ENCODE data around the gene FERMT2.

DNA sequence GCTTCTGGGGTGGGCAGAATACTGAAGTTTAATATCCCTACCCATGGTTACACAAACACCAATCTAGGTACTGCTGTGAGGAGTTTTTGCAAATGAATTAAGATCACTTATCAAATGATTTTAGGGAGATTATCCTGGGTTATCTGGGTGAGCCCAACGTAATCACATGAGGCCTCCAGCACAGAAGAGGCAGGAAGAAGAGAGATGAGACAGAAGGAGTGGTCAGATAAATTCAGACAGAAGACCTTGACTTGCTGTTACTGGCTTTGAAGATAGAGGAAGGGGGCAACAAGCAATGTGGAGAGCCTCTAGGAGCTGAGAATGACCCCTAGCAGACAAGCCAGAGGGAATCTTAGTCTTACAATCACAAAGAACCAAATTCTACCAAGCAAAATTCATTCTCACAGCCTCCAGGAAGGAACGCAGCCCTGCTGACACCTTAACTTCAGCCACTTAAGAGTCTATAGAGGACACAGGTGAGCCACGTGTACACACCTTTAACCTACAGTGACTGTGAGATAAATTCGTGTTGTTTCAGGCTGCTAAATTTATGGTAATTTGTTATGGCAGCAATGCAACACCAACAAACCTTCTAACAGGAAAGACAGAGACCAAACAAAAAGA lies 49.4 kb downstream of the FERMT2 start:
- TF ChIP-seq POLR2A (conservative IDR thresholded peaks at IDR 0.05) (no peak), CEBPB (tag; IDR thresholded peaks at IDR 0.05) (no peak), BCLAF1 (IDR thresholded peaks at IDR 0.05; ENCODE audit: borderline replicate concordance in 1 of 2, control insufficient read depth in 1 of 2, low read depth in 2 of 2, low read length in 1 of 2) (no peak), PHF21A (IDR thresholded peaks at IDR 0.05; ENCODE audit: borderline replicate concordance, low read depth) (no peak), ZNF830 (CRISPR knock-in tag; IDR thresholded peaks at IDR 0.05) (no peak), HNRNPK (IDR thresholded peaks at IDR 0.05; ENCODE audit: low read depth, low read length, poor library complexity, severe bottlenecking) (no peak), MYNN (IDR thresholded peaks at IDR 0.05) (no peak), MYNN (CRISPR knock-in tag; IDR thresholded peaks at IDR 0.05) (no peak), EP300 (IDR thresholded peaks at IDR 0.05; ENCODE audit: low read length) (no peak), SMARCE1 (IDR thresholded peaks at IDR 0.05) (no peak), TBP (optimal IDR thresholded peaks at IDR 0.05; ENCODE audit: low read depth, low read length) (no peak)
- TF ChIP-seq, protein P1, sequence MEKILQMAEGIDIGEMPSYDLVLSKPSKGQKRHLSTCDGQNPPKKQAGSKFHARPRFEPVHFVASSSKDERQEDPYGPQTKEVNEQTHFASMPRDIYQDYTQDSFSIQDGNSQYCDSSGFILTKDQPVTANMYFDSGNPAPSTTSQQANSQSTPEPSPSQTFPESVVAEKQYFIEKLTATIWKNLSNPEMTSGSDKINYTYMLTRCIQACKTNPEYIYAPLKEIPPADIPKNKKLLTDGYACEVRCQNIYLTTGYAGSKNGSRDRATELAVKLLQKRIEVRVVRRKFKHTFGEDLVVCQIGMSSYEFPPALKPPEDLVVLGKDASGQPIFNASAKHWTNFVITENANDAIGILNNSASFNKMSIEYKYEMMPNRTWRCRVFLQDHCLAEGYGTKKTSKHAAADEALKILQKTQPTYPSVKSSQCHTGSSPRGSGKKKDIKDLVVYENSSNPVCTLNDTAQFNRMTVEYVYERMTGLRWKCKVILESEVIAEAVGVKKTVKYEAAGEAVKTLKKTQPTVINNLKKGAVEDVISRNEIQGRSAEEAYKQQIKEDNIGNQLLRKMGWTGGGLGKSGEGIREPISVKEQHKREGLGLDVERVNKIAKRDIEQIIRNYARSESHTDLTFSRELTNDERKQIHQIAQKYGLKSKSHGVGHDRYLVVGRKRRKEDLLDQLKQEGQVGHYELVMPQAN (IDR thresholded peaks at IDR 0.05; ENCODE audit: borderline replicate concordance): no peak
- TF ChIP-seq, protein P2, sequence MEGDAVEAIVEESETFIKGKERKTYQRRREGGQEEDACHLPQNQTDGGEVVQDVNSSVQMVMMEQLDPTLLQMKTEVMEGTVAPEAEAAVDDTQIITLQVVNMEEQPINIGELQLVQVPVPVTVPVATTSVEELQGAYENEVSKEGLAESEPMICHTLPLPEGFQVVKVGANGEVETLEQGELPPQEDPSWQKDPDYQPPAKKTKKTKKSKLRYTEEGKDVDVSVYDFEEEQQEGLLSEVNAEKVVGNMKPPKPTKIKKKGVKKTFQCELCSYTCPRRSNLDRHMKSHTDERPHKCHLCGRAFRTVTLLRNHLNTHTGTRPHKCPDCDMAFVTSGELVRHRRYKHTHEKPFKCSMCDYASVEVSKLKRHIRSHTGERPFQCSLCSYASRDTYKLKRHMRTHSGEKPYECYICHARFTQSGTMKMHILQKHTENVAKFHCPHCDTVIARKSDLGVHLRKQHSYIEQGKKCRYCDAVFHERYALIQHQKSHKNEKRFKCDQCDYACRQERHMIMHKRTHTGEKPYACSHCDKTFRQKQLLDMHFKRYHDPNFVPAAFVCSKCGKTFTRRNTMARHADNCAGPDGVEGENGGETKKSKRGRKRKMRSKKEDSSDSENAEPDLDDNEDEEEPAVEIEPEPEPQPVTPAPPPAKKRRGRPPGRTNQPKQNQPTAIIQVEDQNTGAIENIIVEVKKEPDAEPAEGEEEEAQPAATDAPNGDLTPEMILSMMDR (IDR thresholded peaks at IDR 0.05 in 2 of 3, conservative IDR thresholded peaks at IDR 0.05 in 1 of 3; ENCODE audit: insufficient read depth in 2 of 3, low read depth in 1 of 3, low read length in 3 of 3): no peak

All from K562 (cell line).